Upper lobe of right lung (tissue), 1 donor: ENCODE results near the gene UCK1. TPM values are rescaled to one million over a fixed set of nuclear protein-coding genes. Genes with fewer than 3 reads are reported as not detected.
"Not testable (repeated sequence)": the region's sequence is repeated elsewhere in the genome, so short reads cannot be mapped to it uniquely, and the experiment has no call there.

Experiments used
- ATAC-seq: fragments of 200-7000 bp; cut with Tn5 transposase; one replicate; pipeline ENCODE4 v1.9.1; 2020; ENCODE audit warnings: mild to moderate bottlenecking, moderate library complexity
- DNase-seq: peaks from one replicate; pipeline ENCODE4 v3.0.0-alpha.2; 2020
- H3K27ac ChIP-seq: fragments of 200-600 bp; one replicate; pipeline ENCODE4 v1.8.0; 2022
- H3K27me3 ChIP-seq: fragments of 200-600 bp; one replicate; pipeline ENCODE4 v1.8.0; 2022; ENCODE audit warnings: mild to moderate bottlenecking
- H3K36me3 ChIP-seq: fragments of 200-600 bp; one replicate; pipeline ENCODE4 v1.8.0; 2022
- H3K4me1 ChIP-seq: fragments of 200-600 bp; one replicate; pipeline ENCODE4 v1.8.0; 2022
- H3K4me3 ChIP-seq: fragments of 200-600 bp; one replicate; pipeline ENCODE4 v1.8.0; 2022; ENCODE audit warnings: mild to moderate bottlenecking
- H3K9me3 ChIP-seq: fragments of 200-600 bp; one replicate; pipeline ENCODE4 v1.8.0; 2022
- CTCF ChIP-seq: fragments of 200-600 bp; IDR thresholded peaks from one replicate; pipeline ENCODE4 v1.8.0; 2022; ENCODE audit warnings: antibody characterized with exemption
- intact Hi-C: fragments of 100-400 bp; cut with DNase I; formaldehyde crosslinking; loops from one replicate; pipeline ENCODE4 v1.11.0; 2022
- total RNA-seq: library from RNA; stranded (reverse); fragmentation: NEBNext Ultra II Directional; extraction: Animal tissue kit (Norgen Biotek cat#: 25700); gene quantifications from one replicate; pipeline ENCODE4 v1.2.1, GENCODE V29; 2021
- donor health status: DM: no; HTN: yes; CAD: no; lungs with severe emphysema.

The UCK1 gene
- total RNA-seq, 1 donor from 2014 or later: 27.9 TPM

GRCh38 chr9:131516930-131517329, 14.1 kb downstream of the UCK1 start:
- Histone ChIP-seq H3K27me3 (no peaks in the 10 kb centered on the region), H3K27ac (no peak overlapping the region), H3K9me3 (no peaks in the 10 kb centered on the region), H3K36me3 (peaks cover 81% of the 10 kb centered on the region), H3K4me1 (no peaks in the 10 kb centered on the region), H3K4me3 (no peak overlapping the region)
- TF ChIP-seq CTCF: no peak
- intact Hi-C loops: no loop called here
- ATAC-seq: no peak
- no peak for DNase-seq

GRCh38 chr9:131516100-131516499, 15.0 kb downstream of the UCK1 start:
- intact Hi-C loops: no loop called here
- peaks cover 81% of the 10 kb centered on the region for H3K36me3 ChIP-seq
- H3K4me1 ChIP-seq: no peaks in the 10 kb centered on the region
- ATAC-seq: no peak
- no peak for TF ChIP-seq CTCF
- no peaks in the 10 kb centered on the region for H3K27me3 ChIP-seq
- H3K27ac ChIP-seq: no peak overlapping the region
- DNase-seq: no peak
- no peaks in the 10 kb centered on the region for H3K9me3 ChIP-seq
- H3K4me3 ChIP-seq: no peak overlapping the region

GRCh38 chr9:131515559-131516031, 15.5 kb downstream of the UCK1 start:
- H3K9me3 ChIP-seq, H3K27ac ChIP-seq, intact Hi-C loops, H3K4me1 ChIP-seq, DNase-seq, ATAC-seq, H3K27me3 ChIP-seq, H3K4me3 ChIP-seq: not testable (repeated sequence)
- H3K36me3 ChIP-seq: peaks cover 81% of the 10 kb centered on the region

- Histone ChIP-seq H3K27ac (no peak overlapping the region), H3K4me3 (no peak overlapping the region), H3K4me1 (no peaks in the 10 kb centered on the region), H3K27me3 (no peaks in the 10 kb centered on the region), H3K9me3 (no peaks in the 10 kb centered on the region), H3K36me3 (peaks cover 69% of the 10 kb centered on the region)
- no peak for ATAC-seq
- intact Hi-C loops: no loop called here
- no peak for DNase-seq
- TF ChIP-seq CTCF: no peak
These were observed 17.9 kb downstream of the UCK1 start for GRCh38 chr9:131513177-131513576.

GRCh38 chr9:131511880-131512279, 19.2 kb downstream of the UCK1 start:
- ATAC-seq: no peak

GRCh38 chr9:131511416-131511815, 19.6 kb downstream of the UCK1 start:
- Histone ChIP-seq H3K36me3 (peaks cover 60% of the 10 kb centered on the region), H3K4me3 (no peak overlapping the region), H3K27ac (no peak overlapping the region), H3K4me1 (no peaks in the 10 kb centered on the region), H3K9me3 (no peaks in the 10 kb centered on the region), H3K27me3 (no peaks in the 10 kb centered on the region)
- TF ChIP-seq CTCF: no peak
- ATAC-seq (no peak), DNase-seq (no peak)
- intact Hi-C loops: no loop called here

More at GRCh38 chr9:131511880-131512279, 19.2 kb downstream of the UCK1 start:
- no peak overlapping the region for H3K27ac ChIP-seq
- H3K4me1 ChIP-seq: no peaks in the 10 kb centered on the region
- intact Hi-C loops: no loop called here
- TF ChIP-seq CTCF: no peak
- H3K27me3 ChIP-seq: no peaks in the 10 kb centered on the region
- H3K4me3 ChIP-seq: no peak overlapping the region
- DNase-seq: no peak
- no peaks in the 10 kb centered on the region for H3K9me3 ChIP-seq
- peaks cover 65% of the 10 kb centered on the region for H3K36me3 ChIP-seq
